OCI-LY1 (cell line): ENCODE data around the gene HIVEP1.

Experiments used
- CTCF ChIP-seq: fragments of 200-600 bp; sonication (generic), shearing (Covaris generic); IDR thresholded peaks from 2 replicates; pipeline ENCODE4 v1.5.1; 2017; ENCODE audit warnings: mild to moderate bottlenecking, antibody characterized with exemption, low read length, moderate library complexity, mixed read lengths
- EZH2 ChIP-seq: fragments of 200-600 bp; sonication (generic), shearing (Covaris generic); IDR thresholded peaks from 2 replicates; pipeline ENCODE4 v1.8.0; 2017; ENCODE audit warnings: borderline replicate concordance, mixed run types, mild to moderate bottlenecking, antibody characterized with exemption, low read length, moderate library complexity, mixed read lengths

GRCh38 chr6:11971154-11971553 lies 41.0 kb upstream of the HIVEP1 start:
- TF ChIP-seq CTCF (no peak), EZH2 (no peak)
